Measurements from ENCODE around the gene SOCS3.

SOCS3 gene

GRCh38 chr17:78394209-78394608 is 34.3 kb upstream of the SOCS3 start:
- no peak for TF ChIP-seq CTCF (IDR thresholded peaks at IDR 0.05; ENCODE audit: low read depth, low read length, poor library complexity, severe bottlenecking)
- TF ChIP-seq EZH2phosphoT487 (IDR thresholded peaks at IDR 0.05; ENCODE audit: borderline replicate concordance, low read length), result no peak
- Histone ChIP-seq H3K9me3 (ENCODE audit: control insufficient read depth, insufficient read depth, low read length) (no peaks in the 10 kb centered on the region), H3F3A (ENCODE audit: control insufficient read depth, insufficient read depth) (no peaks in the 10 kb centered on the region), H3K4me1 (ENCODE audit: control insufficient read depth, low read length) (no peaks in the 10 kb centered on the region), H3K27me3 (ENCODE audit: control insufficient read depth, low read length) (no peaks in the 10 kb centered on the region), H4K20me1 (ENCODE audit: control insufficient read depth, insufficient read depth, low read depth, low read length) (no peaks in the 10 kb centered on the region; the same call in 1 of the 2 replicates), H3K9me2 (replicated peaks; ENCODE audit: control insufficient read depth, low read length) (no peaks in the 10 kb centered on the region), H3K27ac (ENCODE audit: low read depth, low read length) (no peak overlapping the region), H3K4me3 (ENCODE audit: low read length) (no peak overlapping the region), H3K4me2 (ENCODE audit: low read length) (no peak overlapping the region), H3K36me3 (ENCODE audit: control insufficient read depth, low read length) (peaks cover 47% of the 10 kb centered on the region), H3K79me2 (ENCODE audit: control insufficient read depth, low read length) (peaks cover 53% of the 10 kb centered on the region)

- no peak for TF ChIP-seq CTCF (IDR thresholded peaks at IDR 0.05; ENCODE audit: low read depth, low read length, poor library complexity, severe bottlenecking)
- no peak for TF ChIP-seq EZH2phosphoT487 (IDR thresholded peaks at IDR 0.05; ENCODE audit: borderline replicate concordance, low read length)
- Histone ChIP-seq H3K4me1 (ENCODE audit: control insufficient read depth, low read length) (peaks cover 3% of the 10 kb centered on the region), H3K4me2 (ENCODE audit: low read length) (no peak overlapping the region), H3K79me2 (ENCODE audit: control insufficient read depth, low read length) (peaks cover 59% of the 10 kb centered on the region), H3K9me3 (ENCODE audit: control insufficient read depth, insufficient read depth, low read length) (no peaks in the 10 kb centered on the region), H3K4me3 (ENCODE audit: low read length) (no peak overlapping the region), H3K27ac (ENCODE audit: low read depth, low read length) (no peak overlapping the region), H3K27me3 (ENCODE audit: control insufficient read depth, low read length) (no peaks in the 10 kb centered on the region), H3F3A (ENCODE audit: control insufficient read depth, insufficient read depth) (no peaks in the 10 kb centered on the region), H3K36me3 (ENCODE audit: control insufficient read depth, low read length) (peaks cover 43% of the 10 kb centered on the region), H4K20me1 (ENCODE audit: control insufficient read depth, insufficient read depth, low read depth, low read length) (no peaks in the 10 kb centered on the region; the same call in 1 of the 2 replicates), H3K9me2 (replicated peaks; ENCODE audit: control insufficient read depth, low read length) (no peaks in the 10 kb centered on the region)
These were observed 33.7 kb upstream of the SOCS3 start for GRCh38 chr17:78393575-78393974.

GRCh38 chr17:78392295-78392694 is 32.4 kb upstream of the SOCS3 start:
- Histone ChIP-seq H3K4me2 (ENCODE audit: low read length) (no peak overlapping the region), H3K27me3 (ENCODE audit: control insufficient read depth, low read length) (no peaks in the 10 kb centered on the region), H3K4me3 (ENCODE audit: low read length) (no peak overlapping the region), H4K20me1 (ENCODE audit: control insufficient read depth, insufficient read depth, low read depth, low read length) (no peaks in the 10 kb centered on the region; the same call in 1 of the 2 replicates), H3F3A (ENCODE audit: control insufficient read depth, insufficient read depth) (no peaks in the 10 kb centered on the region), H3K9me3 (ENCODE audit: control insufficient read depth, insufficient read depth, low read length) (no peaks in the 10 kb centered on the region), H3K4me1 (ENCODE audit: control insufficient read depth, low read length) (peaks cover 16% of the 10 kb centered on the region), H3K79me2 (ENCODE audit: control insufficient read depth, low read length) (peaks cover 71% of the 10 kb centered on the region), H3K36me3 (ENCODE audit: control insufficient read depth, low read length) (peaks cover 35% of the 10 kb centered on the region), H3K27ac (ENCODE audit: low read depth, low read length) (no peak overlapping the region), H3K9me2 (replicated peaks; ENCODE audit: control insufficient read depth, low read length) (no peaks in the 10 kb centered on the region)
- TF ChIP-seq EZH2phosphoT487 (IDR thresholded peaks at IDR 0.05; ENCODE audit: borderline replicate concordance, low read length) (no peak), CTCF (IDR thresholded peaks at IDR 0.05; ENCODE audit: low read depth, low read length, poor library complexity, severe bottlenecking) (no peak)

Measured in DOHH2 (cell line).